GM19467 (cell line): ENCODE data around the gene ZNF622.
"Not testable (repeated sequence)": the region's sequence is repeated elsewhere in the genome, so short reads cannot be mapped to it uniquely, and the experiment has no call there.

ENCODE experiments used
- ATAC-seq: cut with Tn5 transposase; IDR thresholded peaks from one replicate; pipeline ENCODE4 v1.9.1; 2021; ENCODE audit warnings: mild to moderate bottlenecking, moderate library complexity; ENCODE audit not compliant: unreplicated experiment

ZNF622 gene

GRCh38 chr5:16480821-16481538 lies 15.4 kb upstream of the ZNF622 start:
- ATAC-seq = no peak

GRCh38 chr5:16480144-16480543 lies 14.5 kb upstream of the ZNF622 start:
- no peak for ATAC-seq

DNA sequence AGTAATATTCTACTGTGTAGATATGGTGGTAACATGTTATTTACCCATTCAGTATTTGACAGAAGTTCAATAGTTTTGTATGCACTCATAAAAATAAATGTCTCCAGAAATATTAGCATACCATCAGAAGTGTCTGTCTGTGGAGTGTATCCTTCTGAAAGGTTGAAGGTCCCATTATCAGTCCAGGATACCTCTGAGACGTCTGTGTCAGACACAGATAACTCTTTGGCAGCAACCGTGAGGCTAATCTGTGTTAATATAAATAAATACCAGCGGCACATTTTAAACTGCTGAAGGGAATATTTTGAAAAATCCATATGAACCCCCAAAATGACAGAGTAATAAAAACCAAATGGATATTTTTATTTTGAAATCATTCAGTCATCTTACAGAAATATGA lies 11.9 kb upstream of the ZNF622 start:
- no peak for ATAC-seq

DNA sequence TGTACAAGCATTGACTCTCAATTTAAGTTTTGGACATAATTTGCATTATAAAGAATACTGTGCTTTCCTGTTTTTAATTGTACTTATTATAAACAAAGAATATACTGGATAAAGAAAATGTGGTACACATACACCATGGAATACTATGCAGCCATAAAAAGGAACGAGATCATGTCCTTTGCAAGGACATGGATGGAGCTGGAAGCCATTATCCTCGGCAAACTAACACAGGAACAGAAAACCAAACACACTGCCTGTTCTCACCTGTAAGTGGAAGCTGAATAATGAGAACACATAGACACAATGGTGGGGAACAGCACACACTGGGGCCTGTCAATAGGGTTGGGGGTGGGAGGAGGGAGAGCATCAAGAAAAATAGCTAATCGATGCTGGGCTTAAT lies 10.8 kb upstream of the ZNF622 start:
- ATAC-seq = not testable (repeated sequence)

GRCh38 chr5:16471387-16471786 lies 5.8 kb upstream of the ZNF622 start:
- ATAC-seq = no peak

GRCh38 chr5:16467363-16468219 lies 2.0 kb upstream of the ZNF622 start:
- peak; percentile 56 for ATAC-seq

DNA sequence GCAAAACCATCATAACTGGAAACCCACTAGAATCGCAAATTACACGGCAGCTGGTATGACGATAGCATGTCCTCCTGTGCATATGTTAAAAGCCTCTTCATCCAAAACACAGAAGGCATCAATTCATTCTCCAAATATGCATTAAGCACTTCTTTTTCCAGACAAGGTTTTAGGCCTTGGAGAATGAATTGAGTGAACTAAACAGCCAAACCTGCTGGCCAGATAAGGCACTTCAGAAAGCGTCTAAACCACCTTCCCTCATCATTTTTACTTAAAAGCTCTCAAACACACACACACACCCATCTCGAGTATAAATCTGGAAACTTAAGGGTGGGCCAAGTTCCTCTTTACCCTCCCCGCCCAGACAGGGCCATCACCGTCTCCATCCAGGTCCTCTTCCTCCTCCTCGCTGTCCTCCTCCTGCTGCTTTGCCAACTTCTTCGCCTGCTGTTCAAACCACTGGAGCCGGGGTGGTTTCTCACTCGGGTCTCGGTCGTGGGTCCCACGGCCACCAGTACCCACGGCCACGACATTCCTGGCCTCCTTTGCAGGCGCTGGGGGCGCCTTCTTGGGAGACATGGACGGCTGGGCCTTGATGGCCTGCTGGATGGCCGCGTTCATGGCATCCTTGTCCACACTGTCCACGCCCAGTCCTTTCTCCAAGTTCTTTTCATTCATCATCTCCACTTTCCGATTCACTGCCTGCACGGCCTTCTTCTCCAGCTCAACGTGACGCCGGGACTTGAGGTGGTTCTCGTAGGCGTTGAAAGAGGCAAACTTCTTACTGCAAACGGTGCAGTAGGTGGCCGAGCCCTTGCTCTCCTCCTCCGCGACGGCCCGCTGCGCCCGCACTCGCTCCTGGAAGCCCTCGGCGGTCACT lies 696 bp downstream of the ZNF622 start:
- ATAC-seq = no peak

DNA sequence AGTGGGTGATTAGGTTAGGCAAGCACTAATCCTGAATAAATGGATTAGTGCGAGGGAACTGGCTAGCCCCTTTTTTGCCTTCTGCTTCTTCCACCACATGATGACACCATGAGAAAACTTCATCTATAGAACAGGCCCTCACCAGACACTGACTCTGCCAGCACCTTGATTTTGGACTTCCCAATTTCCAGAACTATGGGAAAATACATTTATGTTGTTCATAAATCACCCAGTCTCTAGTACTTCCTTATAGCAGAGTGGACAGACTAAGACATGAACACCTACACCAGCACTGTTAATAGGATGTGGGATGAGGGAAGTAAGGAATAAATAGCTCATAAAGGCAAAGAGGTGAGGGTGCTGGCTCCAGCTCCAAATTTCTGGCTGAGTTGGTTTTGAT lies 1.4 kb downstream of the ZNF622 start:
- no peak for ATAC-seq

DNA sequence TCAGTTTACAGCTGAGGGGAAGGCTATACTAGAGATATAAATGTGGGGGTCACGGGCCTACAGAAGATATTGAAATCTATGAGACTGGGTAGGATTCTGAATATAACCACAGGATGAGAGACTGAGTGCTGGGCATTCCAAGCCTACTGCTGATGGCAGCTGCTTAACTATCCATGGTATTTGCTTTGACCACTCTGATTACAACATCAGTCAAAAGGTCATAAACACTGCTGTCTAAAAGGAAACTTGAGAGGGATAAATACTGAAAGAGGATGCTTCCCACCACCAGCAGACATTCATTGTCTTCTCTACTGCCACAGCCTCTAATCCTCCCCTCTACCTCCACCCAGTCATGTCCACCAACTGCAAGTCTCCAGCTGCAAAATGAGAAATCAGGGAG lies 3.8 kb downstream of the ZNF622 start:
- no peak for ATAC-seq

DNA sequence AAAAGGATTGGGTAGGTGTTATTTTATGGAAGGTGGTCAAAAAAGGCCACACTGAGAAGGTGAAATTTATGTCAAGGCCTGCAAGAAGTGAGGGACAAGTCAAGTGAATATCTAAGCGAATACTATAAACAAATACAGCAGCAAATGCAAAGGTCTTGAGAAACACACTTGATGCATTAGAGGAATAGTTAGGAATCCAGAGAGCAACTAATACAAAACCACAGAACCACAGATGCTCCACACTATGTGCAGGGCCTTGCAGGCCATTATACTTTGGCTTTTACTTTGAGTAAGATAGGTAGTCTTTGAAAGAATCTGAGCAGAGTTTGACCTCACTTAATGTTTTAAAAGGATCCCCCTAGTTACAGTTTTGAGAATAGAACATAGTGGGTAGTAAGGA lies 4.6 kb downstream of the ZNF622 start:
- ATAC-seq = no peak

- ATAC-seq = no peak
Measured at GRCh38 chr5:16459451-16459850, 6.1 kb downstream of the ZNF622 start.

DNA sequence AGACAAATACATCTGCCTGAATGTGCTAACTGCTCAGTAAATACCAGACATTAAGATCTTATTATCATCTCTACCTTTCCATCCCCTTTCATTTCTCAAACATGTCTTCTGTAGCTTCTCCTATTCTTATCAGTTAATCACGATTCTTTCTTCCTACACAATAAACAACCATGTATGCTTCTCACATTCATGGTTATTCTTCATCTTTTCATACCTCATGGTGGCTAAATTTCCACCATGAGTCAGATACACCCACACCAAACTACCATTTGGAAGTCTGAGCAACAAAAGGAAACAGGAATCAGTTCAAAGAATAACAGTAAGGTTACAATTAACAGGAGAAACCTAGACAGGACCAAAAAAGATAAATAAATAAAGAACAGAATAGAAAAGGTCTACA lies 7.7 kb downstream of the ZNF622 start:
- ATAC-seq = no peak

GRCh38 chr5:16457451-16457850 lies 8.1 kb downstream of the ZNF622 start:
- no peak for ATAC-seq

GRCh38 chr5:16456103-16456832 lies 9.3 kb downstream of the ZNF622 start:
- peak; percentile 62 for ATAC-seq

- no peak for ATAC-seq
Measured at GRCh38 chr5:16455668-16456067, 9.9 kb downstream of the ZNF622 start.

DNA sequence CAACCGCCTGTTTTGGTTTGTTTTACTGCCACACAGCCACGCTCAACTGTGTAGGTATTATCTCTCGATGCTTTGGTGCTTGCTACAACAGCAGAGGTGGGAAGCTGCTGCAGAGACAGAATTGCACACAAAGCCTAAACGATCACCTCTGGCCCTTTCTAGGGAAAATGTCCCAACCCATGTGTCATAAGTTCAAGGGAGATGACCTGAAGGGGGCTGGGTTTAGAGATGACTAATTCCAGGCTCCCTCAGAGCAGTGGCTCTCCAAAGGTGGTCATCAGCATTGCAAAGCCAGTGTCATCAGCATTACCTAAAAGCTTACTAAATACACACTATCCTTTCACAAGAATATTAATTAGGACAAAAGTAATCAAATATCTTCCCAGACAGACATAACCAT lies 10.9 kb downstream of the ZNF622 start:
- ATAC-seq = no peak

- ATAC-seq = no peak
Measured at GRCh38 chr5:16453609-16454008, 12.0 kb downstream of the ZNF622 start.

GRCh38 chr5:16450163-16450562 lies 15.4 kb downstream of the ZNF622 start:
- no peak for ATAC-seq

DNA sequence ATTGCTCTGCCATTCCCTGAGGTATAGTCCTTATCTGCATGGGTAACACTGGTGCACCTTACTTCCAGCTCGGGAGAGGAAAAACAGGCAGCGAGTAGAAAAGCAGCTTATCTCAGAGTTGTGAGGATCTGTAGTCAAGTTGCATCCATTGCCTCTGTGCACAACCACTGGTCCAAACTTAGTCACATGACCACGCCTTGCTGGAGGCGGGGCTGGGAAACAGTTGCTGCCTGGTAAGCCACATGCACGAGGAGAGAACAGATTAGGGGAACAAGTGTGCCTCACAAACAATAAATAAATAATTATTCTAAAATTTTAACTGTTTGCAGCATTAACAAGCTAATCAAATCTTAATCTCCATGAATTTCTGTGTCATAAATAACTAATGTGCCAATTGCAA lies 18.6 kb downstream of the ZNF622 start:
- no peak for ATAC-seq

DNA sequence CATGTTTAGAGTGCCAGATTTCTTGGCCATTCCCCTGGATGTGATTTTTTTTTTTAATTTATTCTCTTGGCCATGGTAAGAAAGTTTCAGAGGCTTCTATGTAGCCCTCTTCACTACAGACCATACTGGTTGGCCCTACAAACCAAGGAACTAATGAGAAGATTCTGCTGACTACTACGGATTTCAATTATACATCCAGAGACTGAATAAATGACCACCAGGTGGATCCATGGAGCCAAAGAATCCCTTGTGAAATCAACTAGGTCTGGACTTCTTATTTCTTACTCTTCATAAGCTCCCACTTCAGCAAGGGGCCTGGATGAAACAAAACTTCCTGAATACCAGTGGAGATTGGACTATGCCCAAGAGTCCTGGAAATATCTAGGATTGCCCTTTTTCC lies 27.6 kb downstream of the ZNF622 start:
- ATAC-seq = no peak
